Stimulated activated CD4-positive, alpha-beta T cell treated with anti-CD3 and anti-CD28 coated beads, Interleukin-2, amount 100 ng/mL, for 24 hours (primary cell): ENCODE data around the gene LDAH.

ENCODE experiments used
- DNase-seq, 2 donors: peaks; one replicate each; pipeline ENCODE4 v3.0.0-alpha.2; 2020

Gene LDAH

DNA sequence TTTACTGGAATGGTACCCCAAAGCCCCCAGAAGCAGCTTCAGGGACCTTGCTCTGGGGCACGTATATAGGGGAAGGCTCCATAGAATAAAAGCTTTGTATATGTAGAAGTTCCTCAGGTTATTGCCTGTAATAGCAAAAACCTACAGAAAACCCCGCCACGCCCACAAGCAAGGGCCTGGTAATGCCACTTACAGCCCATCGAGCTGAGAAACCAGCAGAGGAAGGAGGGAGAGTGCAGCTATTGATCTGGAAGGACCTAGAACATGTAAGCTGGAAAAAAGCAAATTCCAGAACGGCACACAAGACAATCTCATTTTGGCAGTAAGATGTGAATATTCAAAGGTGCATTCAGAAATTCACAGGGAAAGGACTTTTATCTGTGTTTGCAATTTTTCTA lies 187.8 kb downstream of the LDAH start:
- no peak for DNase-seq

DNA sequence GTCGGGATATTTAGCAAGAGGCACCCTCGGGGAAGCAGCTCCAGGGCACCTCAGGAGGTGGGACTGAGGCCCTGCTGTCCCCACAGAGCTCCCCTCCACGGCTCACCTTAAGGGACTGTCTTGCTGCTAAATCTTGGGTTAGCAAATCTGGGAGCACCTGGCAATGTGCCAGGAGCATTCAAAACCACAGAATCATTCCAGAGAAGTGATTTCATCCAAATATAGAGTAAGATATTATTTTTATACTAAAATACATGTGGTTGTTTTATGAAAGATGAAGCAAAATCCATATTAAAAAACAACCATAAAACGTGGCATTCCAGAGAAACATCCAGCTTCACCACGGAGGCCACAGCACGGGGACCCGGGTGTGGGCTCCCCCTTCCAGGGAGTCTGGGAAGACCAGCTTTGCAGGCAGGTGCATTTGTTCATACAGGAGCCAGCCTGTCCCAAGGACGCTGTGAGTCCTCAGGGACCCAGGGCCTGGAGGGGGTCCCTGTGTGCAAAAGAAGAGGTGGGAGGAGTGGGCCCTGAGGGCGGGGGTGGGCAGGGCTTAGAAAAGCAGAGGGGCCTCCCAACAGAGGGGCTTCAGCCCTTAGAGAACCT lies 188.3 kb downstream of the LDAH start:
- DNase-seq, result no peak
